HEK293 (cell line): ENCODE measurements around the gene HSF2BP.

Experiments used
- CTCF ChIA-PET: fragments of 350-600 bp; formaldehyde crosslinking; extraction: SDS; loops from one replicate; lab custom pipeline; 2021; ENCODE audit warnings: antibody characterized with exemption; lab: Yijun Ruan, JAX
- POLR2A ChIA-PET: fragments of 300-600 bp; formaldehyde crosslinking; extraction: SDS; loops from one replicate; lab custom pipeline; 2020; ENCODE audit warnings: antibody characterized with exemption, inconsistent platforms; lab: Yijun Ruan, JAX
- H3K27ac ChIP-seq: fragments of 200-500 bp; sonication (Bioruptor generic); 2 replicates; pipeline ENCODE4 v1.5.1; 2014; ENCODE audit warnings: low read depth, low read length, control low read depth, inconsistent platforms; ENCODE audit errors: extremely low read depth
- H3K36me3 ChIP-seq, 2 experiments: fragments of 200-500 bp in 1 of 2; sonication (Bioruptor generic) in 1 of 2; 1 replicate in 1 of 2; 2 replicates in 1 of 2; pipeline ENCODE4 v1.5.1; 2014 to 2017; ENCODE audit warnings: inconsistent platforms in 2 of 2, low read length in 2 of 2; ENCODE audit not compliant: control insufficient read depth in 2 of 2, insufficient read depth in 1 of 2
- H3K4me1 ChIP-seq: fragments of 200-500 bp; sonication (Bioruptor generic); 2 replicates; pipeline ENCODE4 v1.5.1; 2014; ENCODE audit warnings: mild to moderate bottlenecking, low read length, inconsistent platforms; ENCODE audit not compliant: control insufficient read depth, insufficient read depth
- H3K4me3 ChIP-seq: 2 replicates; pipeline ENCODE4 v1.5.1; 2011; ENCODE audit warnings: low read depth, mild to moderate bottlenecking, control low read depth, low read length, moderate library complexity
- H3K9me3 ChIP-seq: fragments of 200-500 bp; sonication (Bioruptor generic); 2 replicates; pipeline ENCODE4 v1.5.1; 2014; ENCODE audit warnings: low read depth, low read length, inconsistent platforms; ENCODE audit not compliant: control insufficient read depth, insufficient read depth
- PRDM1 ChIP-seq: fragments of 450-650 bp; formaldehyde crosslinking; IDR thresholded peaks from 2 replicates; pipeline ENCODE4; 2016; ENCODE audit warnings: missing biosample characterization, missing genetic modification characterization
- PRDM4 ChIP-seq: fragments of 450-650 bp; formaldehyde crosslinking; IDR thresholded peaks from 2 replicates; pipeline ENCODE4 v1.5.1; 2017; ENCODE audit warnings: missing biosample characterization, missing genetic modification characterization
- SCRT2 ChIP-seq: fragments of 450-650 bp; formaldehyde crosslinking; IDR thresholded peaks from 2 replicates; pipeline ENCODE4 v1.5.1; 2016; ENCODE audit warnings: missing biosample characterization, missing genetic modification characterization
- TCF7L2 ChIP-seq: IDR thresholded peaks from 2 replicates; pipeline ENCODE4 v1.6.1; 2011; ENCODE audit warnings: low read depth, mild to moderate bottlenecking, inconsistent platforms, low read length, moderate library complexity, borderline replicate concordance
- ZBTB17 ChIP-seq: fragments of 450-650 bp; formaldehyde crosslinking; IDR thresholded peaks from 2 replicates; pipeline ENCODE4 v1.5.1; 2016; ENCODE audit warnings: missing biosample characterization, missing genetic modification characterization
- ZBTB26 ChIP-seq: fragments of 450-650 bp; formaldehyde crosslinking; optimal IDR thresholded peaks from 2 replicates; pipeline ENCODE3; 2016; ENCODE audit warnings: missing biosample characterization, mild to moderate bottlenecking, missing genetic modification characterization
- ZBTB48 ChIP-seq: fragments of 450-650 bp; formaldehyde crosslinking; IDR thresholded peaks from 2 replicates; pipeline ENCODE4 v1.5.1; 2016; ENCODE audit warnings: missing biosample characterization, missing genetic modification characterization
- ZNF175 ChIP-seq: fragments of 450-650 bp; formaldehyde crosslinking; IDR thresholded peaks from 2 replicates; pipeline ENCODE4 v1.5.1; 2016; ENCODE audit warnings: missing biosample characterization, missing genetic modification characterization
- ZNF214 ChIP-seq: fragments of 450-650 bp; formaldehyde crosslinking; IDR thresholded peaks from 2 replicates; pipeline ENCODE4 v1.5.1; 2017; ENCODE audit warnings: missing biosample characterization, mild to moderate bottlenecking, missing genetic modification characterization, borderline replicate concordance
- ZNF239 ChIP-seq: fragments of 450-650 bp; formaldehyde crosslinking; IDR thresholded peaks from 2 replicates; pipeline ENCODE4 v1.5.1; 2016; ENCODE audit warnings: missing biosample characterization, missing genetic modification characterization
- ZNF266 ChIP-seq: fragments of 450-650 bp; formaldehyde crosslinking; IDR thresholded peaks from 2 replicates; pipeline ENCODE4 v1.5.1; 2016; ENCODE audit warnings: missing biosample characterization, missing genetic modification characterization, low read depth
- ZNF335 ChIP-seq: fragments of 450-650 bp; formaldehyde crosslinking; conservative IDR thresholded peaks from 2 replicates; pipeline ENCODE4 v1.5.1; 2016; ENCODE audit warnings: missing biosample characterization, missing genetic modification characterization
- ZNF426 ChIP-seq: fragments of 450-650 bp; formaldehyde crosslinking; IDR thresholded peaks from 2 replicates; pipeline ENCODE4 v1.5.1; 2017; ENCODE audit warnings: missing biosample characterization, missing genetic modification characterization, mild to moderate bottlenecking, inconsistent platforms, moderate library complexity
- ZNF449 ChIP-seq: fragments of 450-650 bp; formaldehyde crosslinking; IDR thresholded peaks from 2 replicates; pipeline ENCODE4 v1.5.1; 2017; ENCODE audit warnings: missing biosample characterization, mild to moderate bottlenecking, missing genetic modification characterization, moderate library complexity
- ZNF544 ChIP-seq: fragments of 450-650 bp; formaldehyde crosslinking; IDR thresholded peaks from 2 replicates; pipeline ENCODE4 v1.5.0; 2017; ENCODE audit warnings: missing biosample characterization, missing genetic modification characterization
- ZNF701 ChIP-seq: fragments of 450-650 bp; formaldehyde crosslinking; IDR thresholded peaks from 2 replicates; pipeline ENCODE4 v1.5.1; 2016; ENCODE audit warnings: missing biosample characterization, missing genetic modification characterization
- ZNF776 ChIP-seq: fragments of 450-650 bp; formaldehyde crosslinking; IDR thresholded peaks from 2 replicates; pipeline ENCODE4 v1.5.0; 2017; ENCODE audit warnings: missing biosample characterization, missing genetic modification characterization, borderline replicate concordance
- ZNF830 ChIP-seq: fragments of 450-650 bp; IDR thresholded peaks from 2 replicates; pipeline ENCODE4 v1.5.0; 2018; ENCODE audit warnings: missing biosample characterization, missing genetic modification characterization, low read depth, mild to moderate bottlenecking, moderate library complexity
- TF ChIP-seq, protein P1 (sequence below): fragments of 450-650 bp; formaldehyde crosslinking; IDR thresholded peaks from 2 replicates; pipeline ENCODE4 v1.5.1; 2016; ENCODE audit warnings: missing biosample characterization, missing genetic modification characterization
- TF ChIP-seq, protein P2 (sequence below): fragments of 450-650 bp; formaldehyde crosslinking; IDR thresholded peaks from 2 replicates; pipeline ENCODE4 v1.5.1; 2016; ENCODE audit warnings: missing biosample characterization, missing genetic modification characterization
- TF ChIP-seq, protein P3 (sequence below): fragments of 450-650 bp; formaldehyde crosslinking; IDR thresholded peaks from 2 replicates; pipeline ENCODE4 v1.5.1; 2016; ENCODE audit warnings: missing biosample characterization, missing genetic modification characterization

HSF2BP gene

GRCh38 chr21:43645976-43646375 lies 13.3 kb downstream of the HSF2BP start:
- H3K4me1 ChIP-seq = peaks cover 7% of the 10 kb centered on the region; the same call in 1 of the 2 replicates
- CTCF ChIA-PET = interaction anchor here (0.5 to 2.5 kb wide), 22 partner anchors 10 to 1648 kb away, joined by 3 to 15 read pairs (median 4); no protein-coding TSS in a partner anchor
- H3K36me3 ChIP-seq = no peaks in the 10 kb centered on the region
- H3K9me3 ChIP-seq = no peaks in the 10 kb centered on the region
- POLR2A ChIA-PET = interaction anchor here (0.8 kb wide), 1 partner anchor 13 kb away, joined by 3 read pairs; the partner anchor contains the start of genes HSF2BP and RRP1B
- TF ChIP-seq, protein P1, sequence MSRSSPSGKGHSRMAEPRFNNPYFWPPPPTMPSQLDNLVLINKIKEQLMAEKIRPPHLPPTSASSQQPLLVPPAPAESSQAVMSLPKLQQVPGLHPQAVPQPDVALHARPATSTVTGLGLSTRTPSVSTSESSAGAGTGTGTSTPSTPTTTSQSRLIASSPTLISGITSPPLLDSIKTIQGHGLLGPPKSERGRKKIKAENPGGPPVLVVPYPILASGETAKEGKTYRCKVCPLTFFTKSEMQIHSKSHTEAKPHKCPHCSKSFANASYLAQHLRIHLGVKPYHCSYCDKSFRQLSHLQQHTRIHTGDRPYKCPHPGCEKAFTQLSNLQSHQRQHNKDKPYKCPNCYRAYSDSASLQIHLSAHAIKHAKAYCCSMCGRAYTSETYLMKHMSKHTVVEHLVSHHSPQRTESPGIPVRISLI = peak; percentile 53; the same call in 1 of the 2 replicates
- no peak for TF ChIP-seq ZNF266 (tag by site-specific recombination)
- TF ChIP-seq ZBTB26 = no peak
- TF ChIP-seq TCF7L2 = no peak
- TF ChIP-seq PRDM4 (tag by site-specific recombination) = 0 out of 2 replicates have a peak, but pooled peaks have one; percentile 41
- TF ChIP-seq ZNF239 (tag by site-specific recombination) = no peak
- no peak for TF ChIP-seq ZNF544 (tag by site-specific recombination)
- no peak for TF ChIP-seq PRDM1 (tag by site-specific recombination)
- no peak for TF ChIP-seq ZNF175 (tag by site-specific recombination)
- TF ChIP-seq, protein P2, sequence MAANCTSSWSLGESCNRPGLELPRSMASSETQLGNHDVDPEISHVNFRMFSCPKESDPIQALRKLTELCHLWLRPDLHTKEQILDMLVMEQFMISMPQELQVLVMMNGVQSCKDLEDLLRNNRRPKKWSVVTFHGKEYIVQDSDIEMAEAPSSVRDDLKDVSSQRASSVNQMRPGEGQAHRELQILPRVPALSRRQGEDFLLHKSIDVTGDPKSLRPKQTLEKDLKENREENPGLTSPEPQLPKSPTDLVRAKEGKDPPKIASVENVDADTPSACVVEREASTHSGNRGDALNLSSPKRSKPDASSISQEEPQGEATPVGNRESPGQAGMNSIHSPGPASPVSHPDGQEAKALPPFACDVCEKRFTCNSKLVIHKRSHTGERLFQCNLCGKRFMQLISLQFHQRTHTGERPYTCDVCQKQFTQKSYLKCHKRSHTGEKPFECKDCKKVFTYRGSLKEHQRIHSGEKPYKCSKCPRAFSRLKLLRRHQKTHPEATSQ (tag by site-specific recombination) = 0 out of 2 replicates have a peak, but pooled peaks have one; percentile 24
- TF ChIP-seq ZNF776 (tag by site-specific recombination) = no peak
- TF ChIP-seq ZNF426 (tag by site-specific recombination) = no peak
- TF ChIP-seq, all 188 proteins: peak for 3
- H3K27ac ChIP-seq = no peak overlapping the region
- no peak overlapping the region for H3K4me3 ChIP-seq

GRCh38 chr21:43645136-43645891 lies 14.0 kb downstream of the HSF2BP start:
- Histone ChIP-seq H3K36me3 (no peaks in the 10 kb centered on the region), H3K27ac (no peak overlapping the region), H3K4me3 (no peak overlapping the region), H3K4me1 (peaks cover 7% of the 10 kb centered on the region; the same call in 1 of the 2 replicates), H3K9me3 (no peaks in the 10 kb centered on the region)
- POLR2A ChIA-PET = interaction anchor here (0.8 kb wide), 1 partner anchor 14 kb away, joined by 3 read pairs; the partner anchor contains the start of genes HSF2BP and RRP1B
- CTCF ChIA-PET = interaction anchor here (0.6 to 2.5 kb wide), 21 partner anchors 9 to 1647 kb away, joined by 3 to 15 read pairs (median 4); no protein-coding TSS in a partner anchor
- TF ChIP-seq, protein P3, sequence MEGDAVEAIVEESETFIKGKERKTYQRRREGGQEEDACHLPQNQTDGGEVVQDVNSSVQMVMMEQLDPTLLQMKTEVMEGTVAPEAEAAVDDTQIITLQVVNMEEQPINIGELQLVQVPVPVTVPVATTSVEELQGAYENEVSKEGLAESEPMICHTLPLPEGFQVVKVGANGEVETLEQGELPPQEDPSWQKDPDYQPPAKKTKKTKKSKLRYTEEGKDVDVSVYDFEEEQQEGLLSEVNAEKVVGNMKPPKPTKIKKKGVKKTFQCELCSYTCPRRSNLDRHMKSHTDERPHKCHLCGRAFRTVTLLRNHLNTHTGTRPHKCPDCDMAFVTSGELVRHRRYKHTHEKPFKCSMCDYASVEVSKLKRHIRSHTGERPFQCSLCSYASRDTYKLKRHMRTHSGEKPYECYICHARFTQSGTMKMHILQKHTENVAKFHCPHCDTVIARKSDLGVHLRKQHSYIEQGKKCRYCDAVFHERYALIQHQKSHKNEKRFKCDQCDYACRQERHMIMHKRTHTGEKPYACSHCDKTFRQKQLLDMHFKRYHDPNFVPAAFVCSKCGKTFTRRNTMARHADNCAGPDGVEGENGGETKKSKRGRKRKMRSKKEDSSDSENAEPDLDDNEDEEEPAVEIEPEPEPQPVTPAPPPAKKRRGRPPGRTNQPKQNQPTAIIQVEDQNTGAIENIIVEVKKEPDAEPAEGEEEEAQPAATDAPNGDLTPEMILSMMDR (tag by site-specific recombination) = peak; percentile 55
- TF ChIP-seq ZNF214 (tag by site-specific recombination) (no peak), ZNF449 (tag by site-specific recombination) (peak; percentile 42; the same call in 1 of the 2 replicates), SCRT2 (peak; percentile 60), ZNF701 (tag by site-specific recombination) (no peak), ZNF830 (tag by site-specific recombination) (no peak), ZNF335 (tag by site-specific recombination) (peak; percentile 38), ZBTB17 (tag by site-specific recombination) (0 out of 2 replicates have a peak, but pooled peaks have one; percentile 59), ZBTB48 (tag by site-specific recombination) (peak; percentile 68)
